ENCODE results near the gene TBX20. TPM values are rescaled to one million over a fixed set of nuclear protein-coding genes. Genes with fewer than 3 reads are reported as not detected.

The TBX20 gene
- total and polyA plus RNA-seq, 2 of the 8 experiments (the other 6 are each of a cell fraction or from before 2014, with no cell fraction given), result 0.08 to 0.26 TPM

DNA sequence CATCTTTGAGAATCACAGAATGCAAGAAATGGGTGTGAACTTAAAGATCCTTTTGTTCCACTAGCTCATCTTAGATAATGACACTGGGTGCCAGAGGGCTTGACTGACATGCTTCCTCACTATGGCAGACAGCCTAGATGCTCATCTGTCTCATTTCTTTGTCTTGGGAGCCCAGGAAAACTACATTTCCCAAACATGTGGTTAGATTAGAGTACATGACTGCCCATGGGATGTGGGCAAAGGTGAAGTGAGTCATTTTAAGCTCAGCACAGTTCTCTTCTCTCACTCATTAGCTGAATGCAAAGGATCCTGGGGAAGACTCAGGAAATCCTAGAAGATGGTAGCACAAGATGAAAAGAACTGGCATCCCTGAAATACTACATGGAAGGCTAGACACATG lies 32.5 kb upstream of the TBX20 start:
- no peak overlapping the region for H3K4me2 ChIP-seq (ENCODE audit: insufficient read depth in 1 of 2, low read depth in 2 of 2, low read length in 2 of 2)
- no peak overlapping the region; the same call in 1 of the 2 replicates for H2AFZ ChIP-seq (ENCODE audit: low read length)
- H3K18ac ChIP-seq (ENCODE audit: extremely low read depth, low read length), result no peak overlapping the region
- H4K8ac ChIP-seq (ENCODE audit: extremely low read depth, insufficient read depth, low read length), result no peak overlapping the region
- H4K91ac ChIP-seq (replicated peaks; ENCODE audit: insufficient read length, low read length), result no peak overlapping the region
- no peak overlapping the region for H2BK5ac ChIP-seq (ENCODE audit: low read depth, low read length)
- ChIA-PET CTCF (ENCODE audit: partially characterized antibody) (interaction anchor here (0.6 to 1.6 kb wide), 3 partner anchors 15 to 1199 kb away, joined by 3 to 5 read pairs (median 4); no protein-coding TSS in a partner anchor), POLR2A (ENCODE audit: partially characterized antibody) (no interaction called here)
- no peak overlapping the region for H3K4me3 ChIP-seq (ENCODE audit: extremely low read depth in 1 of 4, insufficient read depth in 2 of 4, low read depth in 3 of 4, low read length in 4 of 4)
- no peaks in the 10 kb centered on the region for H3K36me3 ChIP-seq (ENCODE audit: control insufficient read depth in 2 of 4, insufficient read depth in 4 of 4, low read length in 3 of 4)
- no peak for FAIRE-seq
- H3K79me1 ChIP-seq (ENCODE audit: low read depth, low read length), result no peaks in the 10 kb centered on the region
- H3K9ac ChIP-seq (replicated peaks in 1 of 4; ENCODE audit: extremely low read depth in 1 of 4, low read depth in 3 of 4, low read length in 3 of 4), result no peak overlapping the region
- H3K79me2 ChIP-seq (ENCODE audit: control insufficient read depth in 1 of 2, insufficient read depth in 2 of 2, low read length in 2 of 2), result no peaks in the 10 kb centered on the region
- H2BK20ac ChIP-seq (ENCODE audit: low read length), result no peak overlapping the region
- no peak overlapping the region for H3K27ac ChIP-seq (ENCODE audit: low read depth, low read length)
- no peak overlapping the region for H2AK5ac ChIP-seq (ENCODE audit: low read depth, low read length)
- H3K9me3 ChIP-seq (ENCODE audit: insufficient read depth in 2 of 2, low read depth in 1 of 2, low read length in 1 of 2), result no peaks in the 10 kb centered on the region
- peaks cover 0 to under 1% (median under 1%) of the 10 kb centered on the region in 4 experiments; a peak in 3 of 7 replicates for H3K4me1 ChIP-seq (replicated peaks in 1 of 4; ENCODE audit: control insufficient read depth in 3 of 4, insufficient read depth in 4 of 4, low read length in 3 of 4)
- no peak for DNase-seq (ENCODE audit: low read depth in 1 of 2, low spot score in 2 of 2)
- no peak overlapping the region for H2BK120ac ChIP-seq (replicated peaks; ENCODE audit: low read depth, low read length)
- no peaks in the 10 kb centered on the region for H3K23me2 ChIP-seq (ENCODE audit: low read depth, low read length)
- H3K56ac ChIP-seq (replicated peaks; ENCODE audit: insufficient read length, low read depth, low read length), result no peak overlapping the region
- H3K23ac ChIP-seq (ENCODE audit: insufficient read length), result no peak overlapping the region
- no peak overlapping the region for H3K14ac ChIP-seq (ENCODE audit: insufficient read length)
- no peak overlapping the region for H2BK12ac ChIP-seq (ENCODE audit: low read depth, low read length)
- no peak overlapping the region for H4K5ac ChIP-seq (ENCODE audit: insufficient read length, low read depth, low read length)
- no peak overlapping the region for H3K4ac ChIP-seq (replicated peaks; ENCODE audit: insufficient read length, low read depth, low read length)
- no peak overlapping the region for H2BK15ac ChIP-seq (ENCODE audit: low read length)
- H3K27me3 ChIP-seq (replicated peaks in 1 of 4; ENCODE audit: control insufficient read depth in 3 of 4, extremely low read depth in 1 of 4, insufficient read depth in 3 of 4, low read length in 3 of 4), result no peaks in the 10 kb centered on the region; a peak in 1 of 7 replicates
- H4K20me1 ChIP-seq (replicated peaks in 1 of 2; ENCODE audit: control insufficient read depth in 1 of 2, insufficient read depth in 2 of 2, low read length in 2 of 2), result no peaks in the 10 kb centered on the region
- TF ChIP-seq EGR1 (IDR thresholded peaks at IDR 0.05; ENCODE audit: borderline replicate concordance, low read depth, low read length) (no peak), FOSL1 (IDR thresholded peaks at IDR 0.05; ENCODE audit: insufficient read depth, low read depth, low read length) (no peak), GABPA (IDR thresholded peaks at IDR 0.05; ENCODE audit: borderline replicate concordance, insufficient read depth, low read length) (no peak), RFX5 (IDR thresholded peaks at IDR 0.05; ENCODE audit: borderline replicate concordance, low read depth, low read length) (no peak), POU5F1 (IDR thresholded peaks at IDR 0.05; ENCODE audit: low read depth, low read length) (no peak), RAD21 (IDR thresholded peaks at IDR 0.05 in 1 of 2, conservative IDR thresholded peaks at IDR 0.05 in 1 of 2; ENCODE audit: low read depth in 2 of 2, low read length in 2 of 2) (no peak), CREB1 (IDR thresholded peaks at IDR 0.05) (no peak), JUND (IDR thresholded peaks at IDR 0.05; ENCODE audit: low read length) (no peak), NRF1 (IDR thresholded peaks at IDR 0.05; ENCODE audit: low read depth, low read length) (no peak)
- TF ChIP-seq, protein P1, sequence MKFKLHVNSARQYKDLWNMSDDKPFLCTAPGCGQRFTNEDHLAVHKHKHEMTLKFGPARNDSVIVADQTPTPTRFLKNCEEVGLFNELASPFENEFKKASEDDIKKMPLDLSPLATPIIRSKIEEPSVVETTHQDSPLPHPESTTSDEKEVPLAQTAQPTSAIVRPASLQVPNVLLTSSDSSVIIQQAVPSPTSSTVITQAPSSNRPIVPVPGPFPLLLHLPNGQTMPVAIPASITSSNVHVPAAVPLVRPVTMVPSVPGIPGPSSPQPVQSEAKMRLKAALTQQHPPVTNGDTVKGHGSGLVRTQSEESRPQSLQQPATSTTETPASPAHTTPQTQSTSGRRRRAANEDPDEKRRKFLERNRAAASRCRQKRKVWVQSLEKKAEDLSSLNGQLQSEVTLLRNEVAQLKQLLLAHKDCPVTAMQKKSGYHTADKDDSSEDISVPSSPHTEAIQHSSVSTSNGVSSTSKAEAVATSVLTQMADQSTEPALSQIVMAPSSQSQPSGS (IDR thresholded peaks at IDR 0.05; ENCODE audit: low read length), result no peak
- TF ChIP-seq, protein P2, sequence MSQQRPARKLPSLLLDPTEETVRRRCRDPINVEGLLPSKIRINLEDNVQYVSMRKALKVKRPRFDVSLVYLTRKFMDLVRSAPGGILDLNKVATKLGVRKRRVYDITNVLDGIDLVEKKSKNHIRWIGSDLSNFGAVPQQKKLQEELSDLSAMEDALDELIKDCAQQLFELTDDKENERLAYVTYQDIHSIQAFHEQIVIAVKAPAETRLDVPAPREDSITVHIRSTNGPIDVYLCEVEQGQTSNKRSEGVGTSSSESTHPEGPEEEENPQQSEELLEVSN (IDR thresholded peaks at IDR 0.05), result no peak
- TF ChIP-seq, protein P3, sequence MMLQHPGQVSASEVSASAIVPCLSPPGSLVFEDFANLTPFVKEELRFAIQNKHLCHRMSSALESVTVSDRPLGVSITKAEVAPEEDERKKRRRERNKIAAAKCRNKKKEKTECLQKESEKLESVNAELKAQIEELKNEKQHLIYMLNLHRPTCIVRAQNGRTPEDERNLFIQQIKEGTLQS (IDR thresholded peaks at IDR 0.05; ENCODE audit: insufficient read depth, low read depth, low read length), result no peak

Data from H1 (cell line).